ENCODE results near the gene FCGBP. TPM values are rescaled to one million over a fixed set of nuclear protein-coding genes. Genes with fewer than 3 reads are reported as not detected.

The FCGBP gene
- total RNA-seq, 1 donor from 2014 or later = 0.53 TPM

GRCh38 chr19:39924952-39925351 is 9.5 kb downstream of the FCGBP start:
- no peaks in the 10 kb centered on the region for H3K27me3 ChIP-seq (ENCODE audit: control insufficient read depth, insufficient read depth, low read length)
- no peak overlapping the region for H3K4me3 ChIP-seq (ENCODE audit: low read depth, low read length)
- no peaks in the 10 kb centered on the region for H3K36me3 ChIP-seq (ENCODE audit: control insufficient read depth, insufficient read depth, low read length)
- DNase-seq (ENCODE audit: low read depth) (no peak), FAIRE-seq (no peak)
- no peak for TF ChIP-seq CTCF (IDR thresholded peaks at IDR 0.05; ENCODE audit: insufficient read depth, low read length, severe bottlenecking)

DNA sequence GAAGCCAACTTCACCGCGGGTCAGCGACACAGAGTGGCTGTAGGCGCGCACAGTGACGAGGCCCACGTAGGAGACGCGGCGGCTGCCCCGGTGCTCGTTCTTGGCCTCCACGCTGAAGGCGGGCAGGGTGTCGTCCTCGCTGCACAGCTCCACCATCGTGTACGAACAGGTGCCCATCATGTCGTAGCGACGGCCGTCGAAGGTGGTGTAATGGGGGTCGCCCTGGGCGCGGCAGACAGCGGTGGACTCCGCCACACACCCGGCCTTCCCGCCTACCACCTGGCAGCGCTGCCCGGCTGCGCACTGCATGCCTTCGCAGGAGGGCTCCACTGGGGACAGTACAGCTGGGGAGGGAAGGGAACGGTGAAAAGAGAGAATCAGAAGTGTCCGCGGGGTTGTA is 10.0 kb downstream of the FCGBP start:
- no peaks in the 10 kb centered on the region for H3K36me3 ChIP-seq (ENCODE audit: control insufficient read depth, insufficient read depth, low read length)
- FAIRE-seq (no peak), DNase-seq (ENCODE audit: low read depth) (no peak)
- H3K27me3 ChIP-seq (ENCODE audit: control insufficient read depth, insufficient read depth, low read length) = no peaks in the 10 kb centered on the region
- no peak overlapping the region for H3K4me3 ChIP-seq (ENCODE audit: low read depth, low read length)
- TF ChIP-seq CTCF (IDR thresholded peaks at IDR 0.05; ENCODE audit: insufficient read depth, low read length, severe bottlenecking) = no peak

DNA sequence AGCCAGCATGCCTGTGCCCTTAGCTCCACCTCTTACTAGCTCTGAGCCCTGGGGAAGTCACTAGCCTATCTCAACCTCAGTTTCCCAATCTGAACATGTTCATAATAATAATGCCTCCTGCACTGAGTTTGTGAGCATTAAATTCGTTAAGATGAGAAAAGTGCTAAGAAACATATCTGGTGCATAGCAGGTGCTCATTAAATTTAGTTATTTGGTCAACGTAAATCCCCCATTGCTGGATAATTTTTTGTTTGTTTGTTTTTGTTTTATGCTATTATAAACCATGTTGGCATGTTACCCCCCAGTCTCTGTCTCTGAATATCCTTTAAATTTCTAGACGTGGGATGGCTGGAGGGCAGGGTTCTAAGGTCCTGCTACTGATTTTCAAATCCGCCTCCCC is 10.6 kb downstream of the FCGBP start:
- H3K27me3 ChIP-seq (ENCODE audit: control insufficient read depth, insufficient read depth, low read length) = no peaks in the 10 kb centered on the region
- TF ChIP-seq CTCF (IDR thresholded peaks at IDR 0.05; ENCODE audit: insufficient read depth, low read length, severe bottlenecking) = no peak
- no peak overlapping the region for H3K4me3 ChIP-seq (ENCODE audit: low read depth, low read length)
- no peaks in the 10 kb centered on the region for H3K36me3 ChIP-seq (ENCODE audit: control insufficient read depth, insufficient read depth, low read length)
- FAIRE-seq (no peak), DNase-seq (ENCODE audit: low read depth) (no peak)

DNA sequence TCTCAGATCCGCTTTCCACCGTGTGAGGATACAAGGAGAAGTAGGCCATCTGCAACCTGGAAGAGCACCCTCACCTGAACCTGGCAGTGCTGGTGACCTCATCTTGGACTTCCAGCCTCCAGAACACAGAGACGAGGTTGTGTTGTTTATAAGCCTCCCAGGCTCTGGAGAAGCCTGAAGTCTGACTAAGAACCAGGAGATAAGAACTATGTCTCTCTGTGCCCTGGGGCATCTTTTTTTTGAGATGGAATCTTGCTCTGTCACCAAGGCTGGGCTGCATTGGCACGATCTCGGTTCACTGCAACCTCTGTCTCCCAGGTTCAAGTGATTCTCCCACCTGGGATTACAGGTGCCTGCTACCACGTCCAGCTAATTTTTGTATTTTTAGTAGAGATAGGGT is 14.5 kb downstream of the FCGBP start:
- FAIRE-seq = peak; percentile 64
- Histone ChIP-seq H3K4me3 (ENCODE audit: low read depth, low read length) (no peak overlapping the region), H3K36me3 (ENCODE audit: control insufficient read depth, insufficient read depth, low read length) (no peaks in the 10 kb centered on the region), H3K27me3 (ENCODE audit: control insufficient read depth, insufficient read depth, low read length) (no peaks in the 10 kb centered on the region)
- TF ChIP-seq CTCF (IDR thresholded peaks at IDR 0.05; ENCODE audit: insufficient read depth, low read length, severe bottlenecking) = no peak
- DNase-seq (ENCODE audit: low read depth) = no peak

DNA sequence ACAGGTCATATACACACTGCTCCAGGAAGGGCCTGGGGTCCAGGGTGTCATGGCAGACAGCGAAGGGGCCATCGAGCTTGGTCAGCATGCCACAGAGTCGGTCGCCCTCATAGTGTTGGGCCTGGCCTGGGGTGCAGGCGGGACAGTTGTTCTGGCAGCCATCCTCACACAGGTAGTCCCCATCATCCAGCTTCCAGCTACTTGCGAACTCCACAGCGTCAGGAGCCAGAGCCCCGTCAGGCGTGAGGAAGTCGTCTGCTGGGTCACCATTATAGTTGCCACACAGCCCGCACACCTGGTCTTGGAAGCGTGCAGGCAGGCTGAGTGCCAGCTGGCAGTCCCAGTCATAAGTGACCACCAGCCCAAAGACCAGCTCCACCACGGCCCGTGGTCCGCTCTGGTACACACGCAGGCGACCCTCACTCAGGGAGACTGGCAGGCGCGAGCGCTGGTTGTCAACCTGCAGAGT is 16.2 kb downstream of the FCGBP start:
- Histone ChIP-seq H3K36me3 (ENCODE audit: control insufficient read depth, insufficient read depth, low read length) (no peaks in the 10 kb centered on the region), H3K27me3 (ENCODE audit: control insufficient read depth, insufficient read depth, low read length) (no peaks in the 10 kb centered on the region), H3K4me3 (ENCODE audit: low read depth, low read length) (no peak overlapping the region)
- TF ChIP-seq CTCF (IDR thresholded peaks at IDR 0.05; ENCODE audit: insufficient read depth, low read length, severe bottlenecking) = no peak
- FAIRE-seq = no peak
- DNase-seq (ENCODE audit: low read depth) = no peak

- no peak for TF ChIP-seq CTCF (IDR thresholded peaks at IDR 0.05; ENCODE audit: insufficient read depth, low read length, severe bottlenecking)
- DNase-seq (ENCODE audit: low read depth) (no peak), FAIRE-seq (no peak)
- no peaks in the 10 kb centered on the region for H3K36me3 ChIP-seq (ENCODE audit: control insufficient read depth, insufficient read depth, low read length)
- H3K27me3 ChIP-seq (ENCODE audit: control insufficient read depth, insufficient read depth, low read length) = no peaks in the 10 kb centered on the region
- H3K4me3 ChIP-seq (ENCODE audit: low read depth, low read length) = no peak overlapping the region
Measured at GRCh38 chr19:39917561-39918182, 16.8 kb downstream of the FCGBP start.

Measured in bronchial epithelial cell (primary cell).